ENCODE measurements around the gene ZKSCAN5.

- no peak for TF ChIP-seq EP300 (IDR thresholded peaks at IDR 0.05; ENCODE audit: low read depth)
- TF ChIP-seq CTCF (IDR thresholded peaks at IDR 0.05) = no peak
Measured at GRCh38 chr7:99576251-99576650, 71.8 kb downstream of the ZKSCAN5 start.

Data from transverse colon (tissue), 3 donors.